HepG2 (cell line): ENCODE results near the gene CSF3R. TPM values are rescaled to one million over a fixed set of nuclear protein-coding genes. Genes with fewer than 3 reads are reported as not detected.
A peak's percentile ranks its signal among the peaks of the same experiment; 100 is the strongest.

Experiments used
- ARNT ChIP-seq: fragments of 450-650 bp; IDR thresholded peaks from 2 replicates; pipeline ENCODE4 v1.6.1; 2017
- ASH2L ChIP-seq: fragments of 300-600, 200-600 bp; sonication (generic); IDR thresholded peaks from 2 replicates; pipeline ENCODE4 v1.7.0; 2017; ENCODE audit warnings: low read depth, mild to moderate bottlenecking, moderate library complexity, mixed read lengths, low read length; ENCODE audit not compliant: insufficient read length
- FIP1L1 ChIP-seq: fragments of 200-400 bp; formaldehyde crosslinking; IDR thresholded peaks from 2 replicates; pipeline ENCODE4 v1.6.1; 2018; ENCODE audit warnings: low read depth, mild to moderate bottlenecking, low read length, moderate library complexity, borderline replicate concordance; ENCODE audit not compliant: insufficient read depth
- MTF1 ChIP-seq: sonication (generic); formaldehyde crosslinking; IDR thresholded peaks from 2 replicates; pipeline ENCODE4 v1.5.0; 2020; ENCODE audit warnings: missing genetic modification reagents
- NFRKB ChIP-seq: fragments of 450-650 bp; IDR thresholded peaks from 2 replicates; pipeline ENCODE4 v1.6.1; 2017
- RARA ChIP-seq: IDR thresholded peaks from 2 replicates; pipeline ENCODE4 v1.6.1; 2016; ENCODE audit warnings: missing genetic modification reagents, missing compliant biosample characterization
- REPIN1 ChIP-seq: sonication (generic); formaldehyde crosslinking; IDR thresholded peaks from 2 replicates; pipeline ENCODE4 v1.8.0; 2022; ENCODE audit warnings: missing genetic modification reagents, low read depth, mild to moderate bottlenecking, borderline replicate concordance
- YEATS2 ChIP-seq: sonication (generic); formaldehyde crosslinking; IDR thresholded peaks from 2 replicates; pipeline ENCODE4 v1.4.0; 2020; ENCODE audit warnings: missing genetic modification reagents, borderline replicate concordance
- ZC3H13 ChIP-seq: sonication (generic); formaldehyde crosslinking; IDR thresholded peaks from 2 replicates; pipeline ENCODE4 v1.8.1; 2023; ENCODE audit warnings: mild to moderate bottlenecking, missing genetic modification reagents, moderate library complexity
- ZNF138 ChIP-seq: sonication (generic); formaldehyde crosslinking; IDR thresholded peaks from 2 replicates; pipeline ENCODE4 v1.5.0; 2020; ENCODE audit warnings: mild to moderate bottlenecking, low read depth, missing genetic modification reagents
- ZNF335 ChIP-seq: sonication (generic); formaldehyde crosslinking; IDR thresholded peaks from 2 replicates; pipeline ENCODE4 v1.4.0; 2020; ENCODE audit warnings: missing genetic modification reagents
- ZNF33A ChIP-seq: sonication (generic); formaldehyde crosslinking; IDR thresholded peaks from 2 replicates; pipeline ENCODE4 v1.5.1; 2020; ENCODE audit warnings: missing genetic modification reagents, mild to moderate bottlenecking, moderate library complexity, borderline replicate concordance
- ZNF510 ChIP-seq: sonication (generic); formaldehyde crosslinking; IDR thresholded peaks from 2 replicates; pipeline ENCODE4 v1.4.0; 2020; ENCODE audit warnings: low read depth, mild to moderate bottlenecking, missing genetic modification reagents
- ZNF768 ChIP-seq: sonication (generic); formaldehyde crosslinking; IDR thresholded peaks from 2 replicates; pipeline ENCODE4 v1.4.0; 2020; ENCODE audit warnings: missing genetic modification reagents
- ZNF782 ChIP-seq: sonication (generic); formaldehyde crosslinking; IDR thresholded peaks from 2 replicates; pipeline ENCODE4 v1.4.0; 2020; ENCODE audit warnings: missing genetic modification reagents, mild to moderate bottlenecking, borderline replicate concordance
- ZNF850 ChIP-seq: sonication (generic); formaldehyde crosslinking; conservative IDR thresholded peaks from 2 replicates; pipeline ENCODE4 v1.9.0; 2021; ENCODE audit warnings: mild to moderate bottlenecking, missing genetic modification reagents
- polyA plus RNA-seq, 8 experiments: library from polyadenylated mRNA; depleted of rRNA in 3 of 8; stranded (reverse) in 7 of 8; unstranded in 1 of 8; fragments of >200 nt; fragmentation: Illumina TruSeq in 4 of 8; extraction: Trizol in 4 of 8; gene quantifications; 2 replicates each; pipeline versions ENCODE4 v1.2.1 to v1.2.3, GENCODE V29; 2011 to 2016; ENCODE audit warnings: low read depth in 4 of 8, missing spikeins in 1 of 8, mixed read lengths in 1 of 8; ENCODE audit not compliant: insufficient read depth in 1 of 8
- total RNA-seq, 5 experiments: library from RNA; depleted of rRNA; stranded (reverse); fragments of >200 nt; fragmentation: Illumina TruSeq; extraction: Trizol; gene quantifications; 2 replicates each; pipeline ENCODE4 v1.2.3, GENCODE V29; 2016; ENCODE audit warnings: low read depth in 1 of 5
- TF ChIP-seq, protein P1 (sequence below): sonication (generic); formaldehyde crosslinking; conservative IDR thresholded peaks from 2 replicates; pipeline ENCODE4 v1.8.0; 2022; ENCODE audit warnings: mild to moderate bottlenecking, moderate library complexity, missing genetic modification reagents
- TF ChIP-seq, protein P2 (sequence below): sonication (generic); formaldehyde crosslinking; IDR thresholded peaks from 2 replicates; pipeline ENCODE4 v1.4.0; 2020; ENCODE audit warnings: mild to moderate bottlenecking, missing genetic modification reagents
- TF ChIP-seq, protein P3 (sequence below): sonication (generic); formaldehyde crosslinking; IDR thresholded peaks from 2 replicates; pipeline ENCODE4 v1.5.1; 2020; ENCODE audit warnings: mild to moderate bottlenecking, missing genetic modification reagents, moderate library complexity
- TF ChIP-seq, protein P4 (sequence below): sonication (generic); formaldehyde crosslinking; IDR thresholded peaks from 2 replicates; pipeline ENCODE4 v1.4.0; 2020; ENCODE audit warnings: missing genetic modification reagents

Gene CSF3R
- total and polyA plus RNA-seq, 2 of the 13 experiments (the other 11 are each of a cell fraction or from before 2014, with no cell fraction given) = 11.9 to 28.8 TPM

DNA sequence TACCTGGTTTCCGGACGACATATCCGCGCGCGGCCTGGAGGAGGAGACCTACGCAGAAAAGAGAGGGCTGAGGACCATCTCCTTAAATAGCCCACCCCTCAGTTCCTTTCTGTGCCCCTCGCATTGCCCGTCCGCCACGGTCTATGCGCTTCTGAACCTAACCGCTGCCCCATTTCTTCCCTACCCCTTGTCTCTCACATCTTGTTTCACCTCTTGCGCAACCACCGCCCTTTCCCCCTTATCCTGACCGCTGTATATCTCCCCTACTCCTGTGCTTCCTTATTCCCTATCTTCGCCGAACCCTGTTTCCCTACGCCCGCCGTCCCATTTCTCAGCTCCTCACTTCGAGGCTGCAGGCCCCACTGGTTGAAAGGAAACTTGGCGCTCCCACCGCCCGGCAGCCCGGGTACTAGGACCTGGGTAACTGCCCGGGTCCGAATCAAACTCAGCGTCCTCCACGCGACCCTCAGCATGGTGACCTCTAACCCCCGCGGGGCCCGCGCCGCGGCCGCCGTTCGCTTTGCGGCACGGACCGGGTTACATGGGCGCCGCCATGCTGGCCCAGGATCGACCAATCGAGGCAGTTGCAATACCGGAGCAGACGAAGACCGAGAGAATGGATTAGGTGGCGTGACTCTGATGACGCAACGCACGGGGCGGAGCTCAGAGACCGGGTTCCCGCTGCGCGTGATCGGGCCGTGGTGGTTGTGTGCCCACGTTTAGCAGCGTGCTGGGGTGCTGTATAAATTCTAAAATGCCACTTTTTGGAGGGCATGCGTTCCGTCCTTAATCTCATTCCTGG lies 18.7 kb downstream of the CSF3R start, which contains the start of gene MRPS15 (continued):
- TF ChIP-seq, protein P1, sequence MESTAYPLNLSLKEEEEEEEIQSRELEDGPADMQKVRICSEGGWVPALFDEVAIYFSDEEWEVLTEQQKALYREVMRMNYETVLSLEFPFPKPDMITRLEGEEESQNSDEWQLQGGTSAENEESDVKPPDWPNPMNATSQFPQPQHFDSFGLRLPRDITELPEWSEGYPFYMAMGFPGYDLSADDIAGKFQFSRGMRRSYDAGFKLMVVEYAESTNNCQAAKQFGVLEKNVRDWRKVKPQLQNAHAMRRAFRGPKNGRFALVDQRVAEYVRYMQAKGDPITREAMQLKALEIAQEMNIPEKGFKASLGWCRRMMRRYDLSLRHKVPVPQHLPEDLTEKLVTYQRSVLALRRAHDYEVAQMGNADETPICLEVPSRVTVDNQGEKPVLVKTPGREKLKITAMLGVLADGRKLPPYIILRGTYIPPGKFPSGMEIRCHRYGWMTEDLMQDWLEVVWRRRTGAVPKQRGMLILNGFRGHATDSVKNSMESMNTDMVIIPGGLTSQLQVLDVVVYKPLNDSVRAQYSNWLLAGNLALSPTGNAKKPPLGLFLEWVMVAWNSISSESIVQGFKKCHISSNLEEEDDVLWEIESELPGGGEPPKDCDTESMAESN (CRISPR knock-in tag) = peak; percentile 93
- TF ChIP-seq ZNF510 (CRISPR knock-in tag) = no peak; the same call in 1 of the 2 replicates
- peak; percentile 74; the same call in 1 of the 2 replicates for TF ChIP-seq REPIN1 (CRISPR knock-in tag)
- TF ChIP-seq ZNF335 = peak; percentile 70; the same call in 1 of the 2 replicates
- peak; percentile 63; the same call in 1 of the 2 replicates for TF ChIP-seq RARA
- no peak; the same call in 1 of the 2 replicates for TF ChIP-seq MTF1 (CRISPR knock-in tag)
- TF ChIP-seq ARNT = no peak
- peak; percentile 91 for TF ChIP-seq YEATS2 (CRISPR knock-in tag)
- TF ChIP-seq ZNF33A (CRISPR knock-in tag) = no peak
- peak; percentile 52; the same call in 1 of the 2 replicates for TF ChIP-seq ZNF782
- TF ChIP-seq, protein P2, sequence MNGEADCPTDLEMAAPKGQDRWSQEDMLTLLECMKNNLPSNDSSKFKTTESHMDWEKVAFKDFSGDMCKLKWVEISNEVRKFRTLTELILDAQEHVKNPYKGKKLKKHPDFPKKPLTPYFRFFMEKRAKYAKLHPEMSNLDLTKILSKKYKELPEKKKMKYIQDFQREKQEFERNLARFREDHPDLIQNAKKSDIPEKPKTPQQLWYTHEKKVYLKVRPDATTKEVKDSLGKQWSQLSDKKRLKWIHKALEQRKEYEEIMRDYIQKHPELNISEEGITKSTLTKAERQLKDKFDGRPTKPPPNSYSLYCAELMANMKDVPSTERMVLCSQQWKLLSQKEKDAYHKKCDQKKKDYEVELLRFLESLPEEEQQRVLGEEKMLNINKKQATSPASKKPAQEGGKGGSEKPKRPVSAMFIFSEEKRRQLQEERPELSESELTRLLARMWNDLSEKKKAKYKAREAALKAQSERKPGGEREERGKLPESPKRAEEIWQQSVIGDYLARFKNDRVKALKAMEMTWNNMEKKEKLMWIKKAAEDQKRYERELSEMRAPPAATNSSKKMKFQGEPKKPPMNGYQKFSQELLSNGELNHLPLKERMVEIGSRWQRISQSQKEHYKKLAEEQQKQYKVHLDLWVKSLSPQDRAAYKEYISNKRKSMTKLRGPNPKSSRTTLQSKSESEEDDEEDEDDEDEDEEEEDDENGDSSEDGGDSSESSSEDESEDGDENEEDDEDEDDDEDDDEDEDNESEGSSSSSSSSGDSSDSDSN (CRISPR knock-in tag) = peak; percentile 52; the same call in 1 of the 2 replicates
- TF ChIP-seq ZNF850 (CRISPR knock-in tag) = no peak
- TF ChIP-seq ASH2L = peak; percentile 100
- peak; percentile 92 for TF ChIP-seq ZC3H13 (CRISPR knock-in tag)
- TF ChIP-seq NFRKB = peak; percentile 55; the same call in 1 of the 2 replicates
- TF ChIP-seq, protein P3, sequence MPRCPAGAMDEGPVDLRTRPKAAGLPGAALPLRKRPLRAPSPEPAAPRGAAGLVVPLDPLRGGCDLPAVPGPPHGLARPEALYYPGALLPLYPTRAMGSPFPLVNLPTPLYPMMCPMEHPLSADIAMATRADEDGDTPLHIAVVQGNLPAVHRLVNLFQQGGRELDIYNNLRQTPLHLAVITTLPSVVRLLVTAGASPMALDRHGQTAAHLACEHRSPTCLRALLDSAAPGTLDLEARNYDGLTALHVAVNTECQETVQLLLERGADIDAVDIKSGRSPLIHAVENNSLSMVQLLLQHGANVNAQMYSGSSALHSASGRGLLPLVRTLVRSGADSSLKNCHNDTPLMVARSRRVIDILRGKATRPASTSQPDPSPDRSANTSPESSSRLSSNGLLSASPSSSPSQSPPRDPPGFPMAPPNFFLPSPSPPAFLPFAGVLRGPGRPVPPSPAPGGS (CRISPR knock-in tag) = 0 out of 2 replicates have a peak, but pooled peaks have one; percentile 48
- no peak for TF ChIP-seq FIP1L1
- peak; percentile 73 for TF ChIP-seq ZNF768 (CRISPR knock-in tag)
- TF ChIP-seq, protein P4, sequence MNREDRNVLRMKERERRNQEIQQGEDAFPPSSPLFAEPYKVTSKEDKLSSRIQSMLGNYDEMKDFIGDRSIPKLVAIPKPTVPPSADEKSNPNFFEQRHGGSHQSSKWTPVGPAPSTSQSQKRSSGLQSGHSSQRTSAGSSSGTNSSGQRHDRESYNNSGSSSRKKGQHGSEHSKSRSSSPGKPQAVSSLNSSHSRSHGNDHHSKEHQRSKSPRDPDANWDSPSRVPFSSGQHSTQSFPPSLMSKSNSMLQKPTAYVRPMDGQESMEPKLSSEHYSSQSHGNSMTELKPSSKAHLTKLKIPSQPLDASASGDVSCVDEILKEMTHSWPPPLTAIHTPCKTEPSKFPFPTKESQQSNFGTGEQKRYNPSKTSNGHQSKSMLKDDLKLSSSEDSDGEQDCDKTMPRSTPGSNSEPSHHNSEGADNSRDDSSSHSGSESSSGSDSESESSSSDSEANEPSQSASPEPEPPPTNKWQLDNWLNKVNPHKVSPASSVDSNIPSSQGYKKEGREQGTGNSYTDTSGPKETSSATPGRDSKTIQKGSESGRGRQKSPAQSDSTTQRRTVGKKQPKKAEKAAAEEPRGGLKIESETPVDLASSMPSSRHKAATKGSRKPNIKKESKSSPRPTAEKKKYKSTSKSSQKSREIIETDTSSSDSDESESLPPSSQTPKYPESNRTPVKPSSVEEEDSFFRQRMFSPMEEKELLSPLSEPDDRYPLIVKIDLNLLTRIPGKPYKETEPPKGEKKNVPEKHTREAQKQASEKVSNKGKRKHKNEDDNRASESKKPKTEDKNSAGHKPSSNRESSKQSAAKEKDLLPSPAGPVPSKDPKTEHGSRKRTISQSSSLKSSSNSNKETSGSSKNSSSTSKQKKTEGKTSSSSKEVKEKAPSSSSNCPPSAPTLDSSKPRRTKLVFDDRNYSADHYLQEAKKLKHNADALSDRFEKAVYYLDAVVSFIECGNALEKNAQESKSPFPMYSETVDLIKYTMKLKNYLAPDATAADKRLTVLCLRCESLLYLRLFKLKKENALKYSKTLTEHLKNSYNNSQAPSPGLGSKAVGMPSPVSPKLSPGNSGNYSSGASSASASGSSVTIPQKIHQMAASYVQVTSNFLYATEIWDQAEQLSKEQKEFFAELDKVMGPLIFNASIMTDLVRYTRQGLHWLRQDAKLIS = no peak
- TF ChIP-seq ZNF138 = peak; percentile 86
